WTC11 (cell line): ENCODE data around the gene CGNL1. TPM values are rescaled to one million over a fixed set of nuclear protein-coding genes. Genes with fewer than 3 reads are reported as not detected.

Experiments
- ATAC-seq: fragments of 200-7000 bp; cut with Tn5 transposase; 2 replicates; pipeline ENCODE4 v1.10.0; 2021; ENCODE audit warnings: mild to moderate bottlenecking, moderate library complexity
- CTCF ChIA-PET: fragments of 300-600 bp; sonication (Branson Sonifier 250); formaldehyde crosslinking; loops from one replicate; lab custom pipeline; 2021; ENCODE audit warnings: antibody characterized with exemption; lab: Charles Lee
- POLR2A ChIA-PET: fragments of 350-600 bp; sonication (Branson Sonifier 250); formaldehyde crosslinking; loops from one replicate; lab custom pipeline; 2021; ENCODE audit warnings: antibody characterized with exemption; lab: Charles Lee
- DNase-seq: peaks from one replicate; pipeline ENCODE4 v3.0.0; 2021; ENCODE audit warnings: low spot score
- H3K27ac Mint-ChIP-seq: 2 replicates; pipeline ENCODE4 v1.8.0; 2021; ENCODE audit warnings: mixed read lengths
- H3K27me3 Mint-ChIP-seq: 2 replicates; pipeline ENCODE4 v1.8.0; 2021; ENCODE audit warnings: low read depth, mild to moderate bottlenecking, moderate library complexity, mixed read lengths
- H3K36me3 Mint-ChIP-seq: 2 replicates; pipeline ENCODE4 v1.8.0; 2021; ENCODE audit warnings: mixed read lengths
- H3K4me1 Mint-ChIP-seq: 2 replicates; pipeline ENCODE4 v1.8.0; 2022; ENCODE audit warnings: mixed read lengths
- H3K4me3 Mint-ChIP-seq: 2 replicates; pipeline ENCODE4 v1.8.0; 2021; ENCODE audit warnings: mild to moderate bottlenecking, moderate library complexity, mixed read lengths
- H3K9me3 Mint-ChIP-seq: 2 replicates; pipeline ENCODE4 v1.8.0; 2021; ENCODE audit warnings: mixed read lengths
- AFF4 ChIP-seq: sonication (generic); formaldehyde crosslinking; IDR thresholded peaks from 2 replicates; pipeline ENCODE4 v1.8.1; 2023; ENCODE audit warnings: mild to moderate bottlenecking, missing genetic modification reagents, borderline replicate concordance
- AR ChIP-seq: fragments of 250-450 bp; sonication (Bioruptor Pico); IDR thresholded peaks from 2 replicates; pipeline ENCODE4 v1.9.0; 2021; ENCODE audit warnings: mild to moderate bottlenecking
- ATF1 ChIP-seq: sonication (generic); formaldehyde crosslinking; IDR thresholded peaks from 2 replicates; pipeline ENCODE4 v1.8.1; 2023; ENCODE audit warnings: mild to moderate bottlenecking, moderate library complexity, missing genetic modification reagents
- ATF3 ChIP-seq: sonication (generic); formaldehyde crosslinking; conservative IDR thresholded peaks from 2 replicates; pipeline ENCODE4 v1.8.1; 2022; ENCODE audit warnings: mild to moderate bottlenecking, missing genetic modification reagents
- CBFB ChIP-seq: sonication (generic); formaldehyde crosslinking; IDR thresholded peaks from 2 replicates; pipeline ENCODE4 v1.8.1; 2022; ENCODE audit warnings: mild to moderate bottlenecking, low read depth, missing genetic modification reagents
- CREB1 ChIP-seq: sonication (generic); formaldehyde crosslinking; IDR thresholded peaks from 2 replicates; pipeline ENCODE4 v1.8.0; 2023; ENCODE audit warnings: mild to moderate bottlenecking, missing genetic modification reagents
- ERG ChIP-seq: fragments of 250-450 bp; sonication (Bioruptor Pico); IDR thresholded peaks from 2 replicates; pipeline ENCODE4 v1.8.0; 2021; ENCODE audit warnings: mild to moderate bottlenecking
- ETV6 ChIP-seq: sonication (generic); formaldehyde crosslinking; IDR thresholded peaks from 2 replicates; pipeline ENCODE4 v1.8.1; 2022; ENCODE audit warnings: mild to moderate bottlenecking, missing genetic modification reagents
- MAX ChIP-seq: sonication (generic); formaldehyde crosslinking; IDR thresholded peaks from 2 replicates; pipeline ENCODE4 v1.8.0; 2022; ENCODE audit warnings: mild to moderate bottlenecking, missing genetic modification reagents
- NR3C1 ChIP-seq: sonication (generic); formaldehyde crosslinking; conservative IDR thresholded peaks from 2 replicates; pipeline ENCODE4 v1.8.1; 2023; ENCODE audit warnings: low read depth, mild to moderate bottlenecking, missing genetic modification reagents
- OVOL2 ChIP-seq: fragments of 250-450 bp; sonication (Bioruptor Pico); IDR thresholded peaks from 2 replicates; pipeline ENCODE4 v1.9.0; 2021; ENCODE audit warnings: mild to moderate bottlenecking, borderline replicate concordance
- PRRX2 ChIP-seq: fragments of 250-450 bp; sonication (Bioruptor Pico); IDR thresholded peaks from 2 replicates; pipeline ENCODE4 v1.8.0; 2021; ENCODE audit warnings: mild to moderate bottlenecking
- TP53 ChIP-seq: sonication (generic); formaldehyde crosslinking; IDR thresholded peaks from 2 replicates; pipeline ENCODE4 v1.8.1; 2023; ENCODE audit warnings: mild to moderate bottlenecking, missing genetic modification reagents
- USF2 ChIP-seq: sonication (generic); formaldehyde crosslinking; IDR thresholded peaks from 2 replicates; pipeline ENCODE4 v1.8.1; 2023; ENCODE audit warnings: mild to moderate bottlenecking, missing genetic modification reagents, moderate library complexity
- ZBTB21 ChIP-seq: sonication (generic); formaldehyde crosslinking; IDR thresholded peaks from 2 replicates; pipeline ENCODE4 v1.8.1; 2023; ENCODE audit warnings: mild to moderate bottlenecking, missing genetic modification reagents, borderline replicate concordance
- ZNF281 ChIP-seq: sonication (generic); formaldehyde crosslinking; IDR thresholded peaks from 2 replicates; pipeline ENCODE4 v1.8.0; 2023; ENCODE audit warnings: mild to moderate bottlenecking, missing genetic modification reagents
- ZNF416 ChIP-seq: fragments of 250-450 bp; sonication (Bioruptor Pico); IDR thresholded peaks from 2 replicates; pipeline ENCODE4 v1.9.0; 2021; ENCODE audit warnings: mild to moderate bottlenecking, inconsistent platforms
- ZNF423 ChIP-seq: fragments of 250-450 bp; sonication (Bioruptor Pico); IDR thresholded peaks from 2 replicates; pipeline ENCODE4 v2.1.2; 2022; ENCODE audit warnings: mild to moderate bottlenecking, moderate library complexity
- total RNA-seq: library from RNA; stranded (reverse); gene quantifications from 3 replicates; pipeline ENCODE4 v1.2.3, GENCODE V29; 2021

The CGNL1 gene
- total RNA-seq, 1 experiment from 2014 or later = 57.3 TPM

GRCh38 chr15:57557267-57557666 lies 181.0 kb downstream of the CGNL1 start:
- ChIA-PET CTCF (interaction anchor here (0.9 to 1.3 kb wide), 2 partner anchors 15 to 76 kb away, joined by 3 to 6 read pairs; no protein-coding TSS in a partner anchor), POLR2A (no interaction called here)
- H3K27ac Mint-ChIP-seq = no peak overlapping the region
- no peaks in the 10 kb centered on the region for H3K9me3 Mint-ChIP-seq
- DNase-seq (no peak), ATAC-seq (no peak)
- no peak overlapping the region for H3K4me3 Mint-ChIP-seq
- TF ChIP-seq MAX (CRISPR knock-in tag) (no peak), NR3C1 (CRISPR knock-in tag) (no peak), ZNF416 (CRISPR knock-in tag) (peak; percentile 93), ZNF423 (no peak)
- H3K36me3 Mint-ChIP-seq = no peaks in the 10 kb centered on the region
- H3K27me3 Mint-ChIP-seq = no peaks in the 10 kb centered on the region
- H3K4me1 Mint-ChIP-seq = peaks cover 16% of the 10 kb centered on the region

GRCh38 chr15:57557810-57558209 lies 181.5 kb downstream of the CGNL1 start:
- TF ChIP-seq ZBTB21 (CRISPR knock-in tag) (no peak), CBFB (CRISPR knock-in tag) (no peak), OVOL2 (CRISPR knock-in tag) (no peak), PRRX2 (CRISPR knock-in tag) (no peak), ATF3 (CRISPR knock-in tag) (no peak), ZNF281 (CRISPR knock-in tag) (no peak), ERG (CRISPR knock-in tag) (no peak), ETV6 (CRISPR knock-in tag) (no peak), TP53 (CRISPR knock-in tag) (no peak), AFF4 (CRISPR knock-in tag) (no peak), CREB1 (CRISPR knock-in tag) (no peak), ATF1 (CRISPR knock-in tag) (no peak), AR (CRISPR knock-in tag) (no peak), USF2 (CRISPR knock-in tag) (no peak)
- Mint-ChIP-seq H3K4me3 (no peak overlapping the region), H3K36me3 (no peaks in the 10 kb centered on the region), H3K4me1 (peaks cover 15% of the 10 kb centered on the region), H3K27me3 (no peaks in the 10 kb centered on the region), H3K9me3 (no peaks in the 10 kb centered on the region), H3K27ac (no peak overlapping the region)
- DNase-seq (no peak), ATAC-seq (no peak)
- CTCF ChIA-PET = interaction anchor here (1.0 to 1.3 kb wide), 2 partner anchors 16 to 252 kb away, joined by 3 to 6 read pairs; no protein-coding TSS in a partner anchor
- POLR2A ChIA-PET = no interaction called here
